GM10266 (cell line): ENCODE results near the gene PARD6A.

Experiments used
- DNase-seq: peaks from one replicate; pipeline ENCODE4 v3.0.0; 2012; ENCODE audit errors: extremely low spot score
- TF ChIP-seq, protein P1 (sequence below): IDR thresholded peaks from 2 replicates; pipeline ENCODE4 v1.5.1; 2012; ENCODE audit warnings: mild to moderate bottlenecking, low read depth; ENCODE audit not compliant: control insufficient read depth, insufficient read depth; ENCODE audit errors: missing control alignments

PARD6A gene

DNA sequence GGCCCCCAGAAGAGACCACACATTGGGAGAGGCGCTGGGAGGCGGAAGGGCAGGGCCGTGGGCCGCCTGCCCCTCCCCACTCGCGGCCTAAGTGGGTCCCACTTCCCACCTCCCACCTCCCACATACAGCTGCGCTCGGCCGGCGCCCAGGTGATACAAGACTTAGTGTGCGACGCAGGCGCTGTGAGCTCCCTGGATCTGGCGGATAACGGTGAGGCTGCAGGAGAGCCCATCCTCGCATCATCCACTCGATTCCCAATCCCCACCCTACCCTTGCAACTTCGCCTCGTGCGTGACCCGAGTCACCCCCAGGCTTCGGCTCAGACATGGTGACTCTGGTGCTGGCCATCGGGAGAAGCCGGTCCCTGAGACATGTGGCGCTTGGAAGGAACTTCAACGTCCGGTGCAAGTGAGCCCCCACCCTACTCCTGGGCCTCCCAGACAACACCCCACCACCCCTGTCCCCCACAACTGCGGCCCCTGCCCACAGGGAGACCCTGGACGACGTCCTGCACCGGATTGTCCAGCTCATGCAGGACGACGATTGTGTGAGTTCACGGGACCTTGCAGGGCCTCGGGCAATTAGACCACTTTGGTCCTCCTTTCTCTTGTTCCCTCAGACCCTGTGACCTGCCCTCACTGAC is 11.9 kb upstream of the PARD6A start:
- DNase-seq, result peak; percentile 27
- TF ChIP-seq, protein P1, sequence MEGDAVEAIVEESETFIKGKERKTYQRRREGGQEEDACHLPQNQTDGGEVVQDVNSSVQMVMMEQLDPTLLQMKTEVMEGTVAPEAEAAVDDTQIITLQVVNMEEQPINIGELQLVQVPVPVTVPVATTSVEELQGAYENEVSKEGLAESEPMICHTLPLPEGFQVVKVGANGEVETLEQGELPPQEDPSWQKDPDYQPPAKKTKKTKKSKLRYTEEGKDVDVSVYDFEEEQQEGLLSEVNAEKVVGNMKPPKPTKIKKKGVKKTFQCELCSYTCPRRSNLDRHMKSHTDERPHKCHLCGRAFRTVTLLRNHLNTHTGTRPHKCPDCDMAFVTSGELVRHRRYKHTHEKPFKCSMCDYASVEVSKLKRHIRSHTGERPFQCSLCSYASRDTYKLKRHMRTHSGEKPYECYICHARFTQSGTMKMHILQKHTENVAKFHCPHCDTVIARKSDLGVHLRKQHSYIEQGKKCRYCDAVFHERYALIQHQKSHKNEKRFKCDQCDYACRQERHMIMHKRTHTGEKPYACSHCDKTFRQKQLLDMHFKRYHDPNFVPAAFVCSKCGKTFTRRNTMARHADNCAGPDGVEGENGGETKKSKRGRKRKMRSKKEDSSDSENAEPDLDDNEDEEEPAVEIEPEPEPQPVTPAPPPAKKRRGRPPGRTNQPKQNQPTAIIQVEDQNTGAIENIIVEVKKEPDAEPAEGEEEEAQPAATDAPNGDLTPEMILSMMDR, result no peak

DNA sequence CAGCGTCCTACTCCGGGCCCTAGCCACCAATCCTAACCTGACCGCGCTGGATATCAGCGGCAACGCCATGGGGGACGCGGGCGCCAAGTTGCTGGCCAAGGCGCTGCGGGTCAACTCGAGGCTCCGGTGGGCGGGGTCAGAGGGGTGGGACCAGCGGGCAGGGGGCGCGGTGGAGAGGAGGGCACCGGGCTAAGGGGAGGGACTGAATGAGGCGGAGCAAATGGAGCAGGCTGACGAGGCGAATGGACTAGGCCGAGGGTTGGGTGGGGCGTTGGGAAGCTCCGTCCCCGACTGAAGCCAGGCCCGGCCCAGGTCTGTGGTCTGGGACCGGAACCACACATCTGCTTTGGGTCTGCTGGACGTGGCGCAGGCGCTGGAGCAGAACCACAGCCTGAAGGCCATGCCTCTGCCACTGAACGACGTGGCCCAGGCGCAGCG is 11.2 kb upstream of the PARD6A start:
- TF ChIP-seq, protein P1, result no peak
- DNase-seq, result no peak

DNA sequence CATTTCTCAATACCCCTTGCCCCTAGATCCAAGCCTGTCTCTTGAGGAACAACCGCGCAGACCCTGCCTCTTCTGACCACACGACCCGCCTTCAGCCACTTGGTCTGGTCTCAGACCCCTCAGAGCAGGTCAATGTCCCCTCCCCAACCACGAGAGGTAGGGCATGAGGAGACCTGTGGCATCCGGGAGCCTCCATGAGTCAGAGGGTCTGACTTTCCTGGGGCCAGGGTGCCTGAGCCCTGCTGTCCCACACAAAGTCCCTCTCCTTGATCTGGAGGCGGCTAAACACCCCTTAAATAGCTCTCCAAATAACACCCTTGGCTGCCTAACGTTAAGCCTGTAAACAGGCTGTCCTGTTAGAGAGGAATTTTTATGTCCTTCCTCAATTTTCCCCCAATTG is 10.7 kb upstream of the PARD6A start:
- no peak for DNase-seq

DNA sequence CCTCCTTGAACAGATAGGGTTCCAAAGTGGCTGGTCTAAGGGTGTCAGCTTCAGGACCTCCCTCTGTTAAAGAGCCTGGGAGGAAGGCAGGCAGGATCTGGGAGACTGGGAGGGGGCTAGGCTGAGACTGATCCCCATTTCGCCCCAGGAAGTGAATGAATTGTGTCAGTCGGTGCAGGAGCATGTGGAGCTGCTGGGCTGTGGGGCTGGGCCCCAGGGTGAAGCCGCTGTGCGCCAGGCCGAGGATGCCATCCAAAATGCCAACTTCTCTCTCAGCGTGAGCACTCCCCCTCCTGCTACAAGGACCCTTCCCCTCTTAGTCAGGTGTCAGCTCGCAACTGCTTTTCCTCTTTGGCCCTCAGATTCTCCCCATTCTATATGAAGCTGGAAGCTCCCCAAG is 9.7 kb upstream of the PARD6A start:
- TF ChIP-seq, protein P1, result no peak
- no peak for DNase-seq

More for the DNA sequence above, 10.7 kb upstream of the PARD6A start:
- TF ChIP-seq, protein P1, result no peak

DNA sequence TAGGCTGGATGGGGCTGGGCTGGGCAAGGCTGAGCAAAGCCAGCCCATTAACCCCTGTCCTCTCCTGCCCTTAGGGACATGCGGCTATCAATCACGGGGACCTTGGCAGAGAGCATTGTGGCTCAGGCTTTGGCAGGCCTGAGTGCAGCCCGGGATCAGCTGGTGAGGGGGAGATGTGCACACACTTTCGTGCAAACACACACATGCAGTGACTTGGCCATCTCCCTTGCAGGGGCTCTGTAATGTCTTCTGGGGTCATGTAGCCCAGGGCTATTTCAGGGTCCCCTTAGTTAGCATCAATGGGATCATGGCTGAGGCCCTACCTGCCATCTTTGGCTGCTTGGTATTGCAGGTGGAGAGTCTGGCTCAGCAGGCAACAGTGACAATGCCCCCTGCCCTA is 8.9 kb upstream of the PARD6A start:
- DNase-seq, result peak; percentile 40

DNA sequence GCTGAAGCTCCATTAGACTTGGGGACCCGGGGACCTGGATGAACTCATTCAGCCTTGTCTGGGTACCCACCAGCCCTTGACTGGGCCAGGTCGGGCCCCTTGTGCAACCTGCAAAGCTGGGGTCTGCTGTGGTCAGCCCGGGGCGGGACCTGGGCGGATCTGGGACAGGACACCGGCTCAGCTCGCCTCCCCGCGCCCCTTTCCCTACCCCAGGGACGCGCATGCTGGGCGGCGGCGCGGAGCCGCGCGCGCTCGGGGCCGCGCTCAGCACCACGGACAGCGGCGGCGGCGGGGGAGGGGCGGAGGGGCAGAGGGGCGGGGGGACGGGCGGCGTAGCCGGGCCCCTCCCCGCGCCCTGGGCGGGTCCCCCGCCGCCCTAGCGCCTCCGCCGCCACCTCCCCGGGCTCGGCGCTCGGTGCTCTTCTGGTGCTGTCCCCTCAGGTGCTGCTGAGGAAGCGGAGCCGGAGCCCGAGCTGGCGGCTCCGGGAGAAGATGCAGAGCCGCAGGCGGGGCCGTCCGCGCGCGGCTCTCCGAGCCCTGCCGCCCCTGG is 8.1 kb upstream of the PARD6A start:
- DNase-seq, result peak; percentile 48
- TF ChIP-seq, protein P1, result no peak

More for the DNA sequence above, 8.9 kb upstream of the PARD6A start:
- TF ChIP-seq, protein P1, result no peak

DNA sequence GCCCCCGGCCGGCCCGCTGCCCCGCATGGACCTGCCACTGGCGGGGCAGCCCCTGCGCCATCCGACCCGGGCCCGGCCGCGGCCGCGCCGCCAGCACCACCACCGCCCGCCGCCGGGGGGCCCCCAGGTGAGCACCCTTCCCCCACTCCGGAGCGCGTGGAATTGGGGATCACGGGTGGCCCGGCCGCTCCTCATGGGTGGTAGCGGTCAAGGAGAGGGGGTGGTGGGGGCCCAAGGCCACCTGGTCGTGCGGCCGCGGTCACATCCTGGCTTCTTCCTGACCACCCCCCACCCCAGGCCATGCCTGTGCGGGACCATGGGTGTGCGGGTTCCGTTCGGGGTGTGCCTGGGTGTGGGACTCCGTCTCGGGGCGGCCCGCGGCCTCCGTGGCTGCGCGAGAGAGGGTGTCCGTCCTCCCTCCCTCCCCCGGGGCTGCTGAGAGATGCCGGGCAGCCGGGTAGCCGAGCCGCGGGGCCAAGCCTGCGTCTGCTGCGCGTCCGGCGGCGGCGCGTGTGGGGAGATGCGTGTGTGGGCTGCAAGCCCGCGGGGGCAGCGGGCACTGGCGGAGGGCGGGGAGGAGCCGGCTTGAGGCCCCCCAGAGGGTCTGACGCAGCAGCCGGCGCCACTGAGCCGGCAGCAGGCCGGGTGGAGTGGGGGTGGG is 7.5 kb upstream of the PARD6A start:
- peak; percentile 40 for DNase-seq
- TF ChIP-seq, protein P1, result no peak
